ENCODE measurements around the gene DBN1. TPM values are rescaled to one million over a fixed set of nuclear protein-coding genes. Genes with fewer than 3 reads are reported as not detected.

Gene DBN1
- total and polyA plus RNA-seq, 2 experiments from 2014 or later: 163 to 257 TPM

GRCh38 chr5:177512736-177513380 is 39.4 kb upstream of the DBN1 start:
- no peaks in the 10 kb centered on the region for H3K9me2 ChIP-seq (ENCODE audit: insufficient read depth)
- H3F3A ChIP-seq (ENCODE audit: insufficient read depth): no peaks in the 10 kb centered on the region
- H2AFZ ChIP-seq: no peak overlapping the region
- no peaks in the 10 kb centered on the region for H4K20me1 ChIP-seq (ENCODE audit: insufficient read depth)
- whole genome bisulfite sequencing, 2 experiments (ENCODE audit: low coverage in 1 of 2, low lambda C conversion rate in 2 of 2, missing lambda C conversion rate in 2 of 2): 86 to 93% methylated on average over 16 of the region's 16 CpGs
- peaks cover 11% of the 10 kb centered on the region for H3K4me1 ChIP-seq (ENCODE audit: insufficient read depth)
- no peak for DNase-seq
- no peak overlapping the region for H3K27ac ChIP-seq
- in situ Hi-C loops (cut with MboI): no loop called here
- H3K27me3 ChIP-seq (replicated peaks; ENCODE audit: insufficient read depth): no peaks in the 10 kb centered on the region
- H3K9me3 ChIP-seq (ENCODE audit: low read depth): no peaks in the 10 kb centered on the region
- peaks cover 27% of the 10 kb centered on the region for H3K79me2 ChIP-seq (ENCODE audit: insufficient read depth)
- H3K9ac ChIP-seq: no peak overlapping the region
- H3K4me3 ChIP-seq: no peak overlapping the region
- H3K4me2 ChIP-seq (ENCODE audit: unreplicated experiment): no peak overlapping the region
- TF ChIP-seq EZH2phosphoT487 (IDR thresholded peaks at IDR 0.05; ENCODE audit: insufficient read depth, low read depth): no peak
- peaks cover 9% of the 10 kb centered on the region; the same call in 1 of the 2 replicates for H3K36me3 ChIP-seq (ENCODE audit: low read depth)

- no peak for TF ChIP-seq EZH2 (IDR thresholded peaks at IDR 0.05; ENCODE audit: insufficient read depth, poor library complexity, severe bottlenecking)
- no peak for TF ChIP-seq EZH2phosphoT487 (IDR thresholded peaks at IDR 0.05; ENCODE audit: insufficient read depth, low read depth)
- peaks cover 9% of the 10 kb centered on the region; the same call in 1 of the 2 replicates for H3K36me3 ChIP-seq (ENCODE audit: low read depth)
- H3K27me3 ChIP-seq (replicated peaks; ENCODE audit: insufficient read depth): no peaks in the 10 kb centered on the region
- 88 to 92% methylated on average over 33 to 34 of the region's 34 CpGs for WGBS, 2 experiments (ENCODE audit: low coverage in 1 of 2, low lambda C conversion rate in 2 of 2, missing lambda C conversion rate in 2 of 2)
- peaks cover 11% of the 10 kb centered on the region for H3K4me1 ChIP-seq (ENCODE audit: insufficient read depth)
- H3K4me3 ChIP-seq: no peak overlapping the region
- no peaks in the 10 kb centered on the region for H3K9me3 ChIP-seq (ENCODE audit: low read depth)
- in situ Hi-C loops (cut with MboI): no loop called here
- H3K9ac ChIP-seq: no peak overlapping the region
- H3F3A ChIP-seq (ENCODE audit: insufficient read depth): no peaks in the 10 kb centered on the region
- H3K4me2 ChIP-seq (ENCODE audit: unreplicated experiment): no peak overlapping the region
- no peak overlapping the region for H2AFZ ChIP-seq
- no peak overlapping the region for H3K27ac ChIP-seq
- no peak for DNase-seq
- H4K20me1 ChIP-seq (ENCODE audit: insufficient read depth): no peaks in the 10 kb centered on the region
- peaks cover 27% of the 10 kb centered on the region for H3K79me2 ChIP-seq (ENCODE audit: insufficient read depth)
- H3K9me2 ChIP-seq (ENCODE audit: insufficient read depth): no peaks in the 10 kb centered on the region
These were observed 38.6 kb upstream of the DBN1 start for GRCh38 chr5:177511796-177512675.

- H3K79me2 ChIP-seq (ENCODE audit: insufficient read depth): peaks cover 23% of the 10 kb centered on the region
- WGBS, 2 experiments (ENCODE audit: low coverage in 1 of 2, low lambda C conversion rate in 2 of 2, missing lambda C conversion rate in 2 of 2): 92 to 93% methylated on average over 4 to 5 of the region's 5 CpGs
- no peak overlapping the region for H3K27ac ChIP-seq
- H3K4me1 ChIP-seq (ENCODE audit: insufficient read depth): peaks cover 11% of the 10 kb centered on the region
- H2AFZ ChIP-seq: no peak overlapping the region
- DNase-seq: no peak
- H3K4me3 ChIP-seq: no peak overlapping the region
- H3K9me3 ChIP-seq (ENCODE audit: low read depth): no peaks in the 10 kb centered on the region
- no peaks in the 10 kb centered on the region for H3F3A ChIP-seq (ENCODE audit: insufficient read depth)
- H3K9me2 ChIP-seq (ENCODE audit: insufficient read depth): no peaks in the 10 kb centered on the region
- TF ChIP-seq EZH2phosphoT487 (IDR thresholded peaks at IDR 0.05; ENCODE audit: insufficient read depth, low read depth) (no peak), EZH2 (IDR thresholded peaks at IDR 0.05; ENCODE audit: insufficient read depth, poor library complexity, severe bottlenecking) (no peak)
- H4K20me1 ChIP-seq (ENCODE audit: insufficient read depth): no peaks in the 10 kb centered on the region
- in situ Hi-C loops (cut with MboI): no loop called here
- H3K9ac ChIP-seq: no peak overlapping the region
- peaks cover 9% of the 10 kb centered on the region; the same call in 1 of the 2 replicates for H3K36me3 ChIP-seq (ENCODE audit: low read depth)
- no peaks in the 10 kb centered on the region for H3K27me3 ChIP-seq (replicated peaks; ENCODE audit: insufficient read depth)
- no peak overlapping the region for H3K4me2 ChIP-seq (ENCODE audit: unreplicated experiment)
These were observed 37.7 kb upstream of the DBN1 start for GRCh38 chr5:177511181-177511580.

GRCh38 chr5:177510567-177511053 is 37.2 kb upstream of the DBN1 start:
- peaks cover 7% of the 10 kb centered on the region for H3K4me1 ChIP-seq (ENCODE audit: insufficient read depth)
- H3K4me2 ChIP-seq (ENCODE audit: unreplicated experiment): no peak overlapping the region
- TF ChIP-seq EZH2phosphoT487 (IDR thresholded peaks at IDR 0.05; ENCODE audit: insufficient read depth, low read depth): no peak
- no peak for TF ChIP-seq EZH2 (IDR thresholded peaks at IDR 0.05; ENCODE audit: insufficient read depth, poor library complexity, severe bottlenecking)
- no peak overlapping the region for H3K27ac ChIP-seq
- 79 to 83% methylated on average over 15 of the region's 15 CpGs for WGBS, 2 experiments (ENCODE audit: low coverage in 1 of 2, low lambda C conversion rate in 2 of 2, missing lambda C conversion rate in 2 of 2)
- in situ Hi-C loops (cut with MboI): no loop called here
- no peaks in the 10 kb centered on the region for H3F3A ChIP-seq (ENCODE audit: insufficient read depth)
- no peaks in the 10 kb centered on the region for H3K9me2 ChIP-seq (ENCODE audit: insufficient read depth)
- no peak overlapping the region for H2AFZ ChIP-seq
- no peak overlapping the region for H3K9ac ChIP-seq
- peaks cover 17% of the 10 kb centered on the region for H3K79me2 ChIP-seq (ENCODE audit: insufficient read depth)
- peaks cover 8% of the 10 kb centered on the region; the same call in 1 of the 2 replicates for H3K36me3 ChIP-seq (ENCODE audit: low read depth)
- H3K9me3 ChIP-seq (ENCODE audit: low read depth): no peaks in the 10 kb centered on the region
- no peaks in the 10 kb centered on the region for H3K27me3 ChIP-seq (replicated peaks; ENCODE audit: insufficient read depth)
- H3K4me3 ChIP-seq: no peak overlapping the region
- no peak for DNase-seq
- H4K20me1 ChIP-seq (ENCODE audit: insufficient read depth): no peaks in the 10 kb centered on the region

All from GM23248 (cell line).